ENCODE measurements around the gene BLVRA. TPM values are rescaled to one million over a fixed set of nuclear protein-coding genes. Genes with fewer than 3 reads are reported as not detected.

Gene BLVRA, protein sequence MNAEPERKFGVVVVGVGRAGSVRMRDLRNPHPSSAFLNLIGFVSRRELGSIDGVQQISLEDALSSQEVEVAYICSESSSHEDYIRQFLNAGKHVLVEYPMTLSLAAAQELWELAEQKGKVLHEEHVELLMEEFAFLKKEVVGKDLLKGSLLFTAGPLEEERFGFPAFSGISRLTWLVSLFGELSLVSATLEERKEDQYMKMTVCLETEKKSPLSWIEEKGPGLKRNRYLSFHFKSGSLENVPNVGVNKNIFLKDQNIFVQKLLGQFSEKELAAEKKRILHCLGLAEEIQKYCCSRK
- 30.7 and 32.3 TPM in 2 replicates for total RNA-seq

GRCh38 chr7:43758029-43758821 lies at the start of gene BLVRA:
Gene BLVRA, plus strand, starts transcription at chr7:43758680. Its CDS starts 12,479 bp downstream, at chr7:43771159.

GRCh38 chr7:43729214-43729923 lies 29.1 kb upstream of the BLVRA start, which contains the start of gene COA1:
Gene COA1, minus strand, starts transcription at chr7:43729523. Its CDS starts 80,909 bp downstream, at chr7:43648614.

Other genes with a start within 250 kb of the BLVRA start
- gene STK17A, start 175.6 kb upstream of the BLVRA start, total RNA-seq, result 40.4 and 57.9 TPM in 2 replicates
- gene COA1, start 29.2 kb upstream of the BLVRA start, total RNA-seq, result 32.0 and 50.2 TPM in 2 replicates
- 85.8 and 97.7 TPM in 2 replicates for gene MRPS24, start 110.8 kb downstream of the BLVRA start, total RNA-seq
- 23.1 and 26.4 TPM in 2 replicates for gene URGCP, start 147.9 kb downstream of the BLVRA start, total RNA-seq
- gene UBE2D4, start 167.8 kb downstream of the BLVRA start, total RNA-seq, result 9.4 and 9.6 TPM in 2 replicates
- under 0.01 TPM in 1 of 2 replicates, not detected in the other for gene SPDYE1, start 239.2 kb downstream of the BLVRA start, total RNA-seq

Measured in subcutaneous preadipocyte (primary cell).